HFF-Myc (cell line): ENCODE measurements around the gene GRAMD2B.

Experiments used
- DNase-seq: peaks from one replicate; pipeline ENCODE4 v3.0.0-alpha.2; 2011; ENCODE audit warnings: low read depth; ENCODE audit errors: extremely low read depth
- H3K4me3 ChIP-seq: replicated peaks from 2 replicates; pipeline ENCODE4 v1.5.1; 2011; ENCODE audit warnings: low read depth, mild to moderate bottlenecking, control low read depth, low read length
- CTCF ChIP-seq: IDR thresholded peaks from 2 replicates; pipeline ENCODE4 v1.5.1; 2012; ENCODE audit warnings: mild to moderate bottlenecking, low read depth, low read length, control low read depth; ENCODE audit errors: missing control alignments

GRAMD2B gene

DNA sequence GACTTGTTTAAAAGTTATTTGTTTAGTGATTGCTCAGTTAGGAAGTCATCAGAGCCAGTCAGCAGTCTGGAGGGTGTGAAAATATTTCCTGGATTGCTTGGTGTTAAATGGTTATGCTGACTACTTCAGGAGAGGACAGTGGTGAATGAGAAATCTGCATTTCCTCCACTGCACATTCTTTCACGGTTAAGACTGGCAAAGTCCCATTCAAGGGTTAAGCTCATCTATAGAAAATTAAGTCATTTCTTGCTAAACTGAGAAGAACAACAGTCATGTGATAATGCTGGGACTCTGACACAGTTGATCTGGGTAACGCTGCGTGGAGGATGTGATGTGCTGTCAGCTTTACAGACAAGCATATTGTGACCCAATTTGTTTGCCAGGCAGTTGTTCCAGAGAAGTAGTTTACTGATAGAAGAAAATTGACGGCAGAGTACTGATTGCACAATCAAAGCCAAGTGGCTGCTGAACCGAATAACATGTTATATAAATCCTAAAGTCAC, 80.4 kb downstream of the GRAMD2B start:
- TF ChIP-seq CTCF = no peak
- H3K4me3 ChIP-seq = no peak overlapping the region
- DNase-seq = no peak

DNA sequence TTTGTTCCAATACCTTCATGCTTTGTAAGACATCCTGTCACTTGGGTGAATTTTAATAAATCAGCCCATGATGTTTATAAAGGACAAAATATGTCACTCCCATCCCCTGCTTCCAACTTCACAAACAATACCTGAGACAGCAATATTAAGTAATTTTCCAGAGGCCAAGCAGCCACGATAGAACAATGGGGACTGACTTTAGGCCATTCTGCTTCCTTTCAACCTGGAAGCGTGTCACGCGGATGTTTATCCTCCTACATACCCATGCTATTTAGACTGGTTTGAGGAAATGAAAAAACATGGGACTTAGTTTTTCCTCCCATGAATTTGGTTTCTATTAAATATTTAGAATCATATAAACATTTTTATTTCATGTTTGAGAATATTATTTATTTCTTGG, 82.9 kb downstream of the GRAMD2B start:
- DNase-seq = no peak
- no peak for TF ChIP-seq CTCF
- no peak overlapping the region for H3K4me3 ChIP-seq

DNA sequence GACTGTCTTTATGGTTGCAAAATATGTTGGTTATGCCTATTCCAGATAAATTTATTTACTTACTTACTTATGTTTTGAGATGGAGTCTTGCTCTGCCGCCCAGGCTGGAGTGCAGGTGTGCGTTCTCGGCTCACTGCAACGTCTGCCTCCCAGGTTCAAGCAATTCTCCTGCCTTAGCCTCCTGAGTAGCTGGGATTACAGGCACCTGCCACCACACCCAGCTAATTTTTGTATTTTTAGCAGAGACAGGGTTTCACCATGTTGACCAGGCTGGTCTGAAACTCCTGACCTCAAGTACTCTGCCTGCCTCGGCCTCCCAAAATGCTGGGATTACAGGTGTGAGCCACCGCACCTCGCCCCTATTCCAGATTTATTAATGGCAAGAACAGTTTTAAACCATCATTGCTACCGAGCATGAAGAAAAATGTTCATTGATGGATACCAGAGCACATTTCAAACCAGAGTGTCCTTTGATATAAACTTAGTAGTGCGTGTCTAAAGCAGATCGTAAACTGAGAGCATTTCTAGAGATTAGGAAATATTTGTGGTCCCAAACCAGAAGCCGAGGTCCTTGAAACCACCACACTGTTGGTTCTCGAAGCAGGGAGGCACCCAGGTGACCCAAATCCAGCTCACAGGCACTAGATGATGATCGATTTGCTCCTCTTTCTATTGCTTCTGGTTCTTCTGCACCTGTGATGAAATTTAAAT, 85.2 kb downstream of the GRAMD2B start:
- H3K4me3 ChIP-seq = no peak overlapping the region
- DNase-seq = no peak
- no peak for TF ChIP-seq CTCF

GRCh38 chr5:126508962-126509279, 85.7 kb downstream of the GRAMD2B start:
- H3K4me3 ChIP-seq = no peak overlapping the region
- TF ChIP-seq CTCF = no peak
- DNase-seq = no peak

DNA sequence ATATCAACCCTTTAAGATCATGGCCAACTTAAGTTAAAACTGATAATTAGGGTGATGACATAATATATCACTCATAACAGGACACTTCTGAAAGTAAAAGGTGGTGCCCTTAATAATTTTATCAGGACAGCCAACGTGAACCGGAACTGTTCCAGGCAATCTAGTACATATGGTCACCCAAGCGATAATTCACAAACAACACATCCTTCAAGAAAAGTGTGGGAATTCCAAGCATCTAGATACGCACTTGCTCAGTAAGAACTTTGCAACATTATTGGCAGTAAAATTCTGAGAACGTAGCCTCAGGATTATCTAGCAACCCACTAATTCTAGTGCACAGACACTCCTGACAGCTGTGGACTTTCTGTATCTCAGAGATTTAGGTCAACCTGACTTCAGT, 86.1 kb downstream of the GRAMD2B start:
- DNase-seq = no peak
- no peak for TF ChIP-seq CTCF
- H3K4me3 ChIP-seq = no peak overlapping the region

- no peak for TF ChIP-seq CTCF
- no peak overlapping the region for H3K4me3 ChIP-seq
- DNase-seq = no peak
Measured at GRCh38 chr5:126511961-126512360, 88.8 kb downstream of the GRAMD2B start.

GRCh38 chr5:126512451-126512850, 89.2 kb downstream of the GRAMD2B start:
- H3K4me3 ChIP-seq = no peak overlapping the region
- no peak for TF ChIP-seq CTCF
- no peak for DNase-seq
